ENCODE results near the gene LARP1B. TPM values are rescaled to one million over a fixed set of nuclear protein-coding genes. Genes with fewer than 3 reads are reported as not detected.

The LARP1B gene
- 16.8 and 18.5 TPM in 2 replicates for total RNA-seq
- polyA plus RNA-seq, result 13.6 and 17.1 TPM in 2 replicates
- polyA plus RNA-seq (2012), result 11.3 and 11.8 TPM in 2 replicates
- polyA minus RNA-seq (ENCODE audit: low replicate concordance), result 1.3 and 4.7 TPM in 2 replicates

DNA sequence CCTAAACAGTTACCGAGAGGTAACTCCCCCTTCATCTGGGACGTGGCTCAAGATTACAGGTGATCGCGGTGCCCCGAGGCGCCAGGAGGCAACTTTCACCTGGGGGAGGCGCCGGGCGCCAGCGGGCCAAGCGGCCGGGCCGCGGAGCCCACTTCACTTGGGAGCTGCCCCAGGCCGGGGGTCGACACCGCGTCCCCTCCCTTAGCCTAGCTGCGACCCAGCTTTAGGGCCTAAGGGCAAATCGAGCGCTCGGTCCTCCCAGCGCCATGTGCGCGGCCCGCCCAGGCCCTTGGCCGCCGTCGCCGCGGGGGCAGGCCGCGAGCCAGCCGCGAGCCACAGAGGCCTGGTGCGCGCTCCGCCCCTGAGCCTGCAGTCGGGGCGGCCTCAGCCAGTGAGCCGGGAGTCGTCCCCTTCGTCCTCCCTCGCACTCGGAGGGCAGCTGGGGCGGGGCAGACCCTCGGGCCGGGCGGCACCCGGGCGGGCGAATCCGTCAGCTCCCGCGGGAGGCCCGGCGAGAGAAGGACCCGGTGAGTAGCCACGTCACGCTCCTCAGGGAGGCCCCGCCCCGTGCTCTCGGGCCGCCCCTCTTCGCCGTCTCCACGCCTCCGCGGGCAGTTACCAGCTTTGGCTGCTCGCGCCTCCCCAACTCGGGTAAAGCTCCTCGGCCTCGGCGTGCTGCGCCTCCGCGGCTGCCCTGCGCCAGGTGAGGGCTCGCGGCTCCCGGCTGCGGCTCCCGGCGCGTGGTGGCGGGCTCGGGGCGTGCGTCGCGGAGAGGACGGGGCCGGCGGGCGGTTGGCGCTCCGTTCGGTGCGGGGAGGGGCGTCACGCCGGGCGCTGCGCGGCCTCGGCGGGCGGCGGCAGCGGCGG, at the start of gene LARP1B:
Gene LARP1B (plus strand): TSS at position 614 of the 867 bp plus-strand sequence. CDS start 13,640 bp downstream, outside the sequence.
- TF ChIP-seq EZH2 (IDR thresholded peaks at IDR 0.05; ENCODE audit: low read length, missing control alignments), result no peak
- TF ChIP-seq, protein P1, sequence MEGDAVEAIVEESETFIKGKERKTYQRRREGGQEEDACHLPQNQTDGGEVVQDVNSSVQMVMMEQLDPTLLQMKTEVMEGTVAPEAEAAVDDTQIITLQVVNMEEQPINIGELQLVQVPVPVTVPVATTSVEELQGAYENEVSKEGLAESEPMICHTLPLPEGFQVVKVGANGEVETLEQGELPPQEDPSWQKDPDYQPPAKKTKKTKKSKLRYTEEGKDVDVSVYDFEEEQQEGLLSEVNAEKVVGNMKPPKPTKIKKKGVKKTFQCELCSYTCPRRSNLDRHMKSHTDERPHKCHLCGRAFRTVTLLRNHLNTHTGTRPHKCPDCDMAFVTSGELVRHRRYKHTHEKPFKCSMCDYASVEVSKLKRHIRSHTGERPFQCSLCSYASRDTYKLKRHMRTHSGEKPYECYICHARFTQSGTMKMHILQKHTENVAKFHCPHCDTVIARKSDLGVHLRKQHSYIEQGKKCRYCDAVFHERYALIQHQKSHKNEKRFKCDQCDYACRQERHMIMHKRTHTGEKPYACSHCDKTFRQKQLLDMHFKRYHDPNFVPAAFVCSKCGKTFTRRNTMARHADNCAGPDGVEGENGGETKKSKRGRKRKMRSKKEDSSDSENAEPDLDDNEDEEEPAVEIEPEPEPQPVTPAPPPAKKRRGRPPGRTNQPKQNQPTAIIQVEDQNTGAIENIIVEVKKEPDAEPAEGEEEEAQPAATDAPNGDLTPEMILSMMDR (conservative IDR thresholded peaks at IDR 0.05 in 1 of 2, IDR thresholded peaks at IDR 0.05 in 1 of 2; ENCODE audit: low read depth in 1 of 2, low read length in 2 of 2), result no peak
- Histone ChIP-seq H3K27me3 (ENCODE audit: control insufficient read depth, insufficient read depth, low read length) (no peaks in the 10 kb centered on the region), H3K79me2 (ENCODE audit: control insufficient read depth, insufficient read depth, low read length) (peaks cover 34% of the 10 kb centered on the region), H3K9me3 (ENCODE audit: control insufficient read depth, insufficient read depth, low read depth, low read length) (no peaks in the 10 kb centered on the region), H3K4me1 (ENCODE audit: control insufficient read depth, extremely low read depth, insufficient read depth, low read length) (peaks cover 2% of the 10 kb centered on the region), H3K4me2 (ENCODE audit: extremely low read depth, insufficient read depth, low read length) (peak within 1 kb of the TSS; percentile 88), H3K9ac (ENCODE audit: insufficient read depth, low read length) (peak within 1 kb of the TSS; percentile 98), H3K36me3 (ENCODE audit: control insufficient read depth, insufficient read depth, low read length) (no peaks in the 10 kb centered on the region), H2AFZ (ENCODE audit: low read length) (peak within 1 kb of the TSS; percentile 87), H3K27ac (ENCODE audit: insufficient read depth, low read length) (peak within 1 kb of the TSS; percentile 93), H3K4me3 (replicated peaks in 1 of 4; ENCODE audit: control extremely low read depth in 1 of 4, insufficient read depth in 1 of 4, low read depth in 3 of 4, low read length in 4 of 4) (peak within 1 kb of the TSS; percentile 67 to 87 (median 76)), H4K20me1 (ENCODE audit: control insufficient read depth, extremely low read depth, insufficient read depth, low read length) (no peaks in the 10 kb centered on the region)
- DNase-seq (ENCODE audit: low read depth in 2 of 2), result peak; percentile 97

DNA sequence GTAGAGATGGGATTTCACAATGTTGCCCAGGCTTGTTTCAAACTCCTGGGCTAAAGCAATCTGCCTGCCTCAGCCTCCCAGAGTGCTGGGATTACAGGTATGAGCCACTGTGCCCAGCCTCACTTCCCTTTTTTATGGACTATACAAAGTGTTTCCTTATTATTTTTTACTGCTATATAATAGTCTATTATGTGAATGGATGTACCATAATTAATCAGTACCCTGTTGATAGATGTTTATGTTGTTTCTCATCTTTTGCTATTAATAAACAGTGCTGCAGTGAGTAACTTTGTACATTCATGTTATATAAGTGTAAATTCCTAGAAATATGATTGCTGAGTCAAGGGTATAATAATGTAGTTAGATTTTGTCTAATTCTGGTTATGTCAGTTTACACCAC, 35.8 kb upstream of the LARP1B start:
- Histone ChIP-seq H3K4me2 (ENCODE audit: extremely low read depth, insufficient read depth, low read length) (no peak overlapping the region), H3K4me1 (ENCODE audit: control insufficient read depth, extremely low read depth, insufficient read depth, low read length) (no peaks in the 10 kb centered on the region), H4K20me1 (ENCODE audit: control insufficient read depth, extremely low read depth, insufficient read depth, low read length) (no peaks in the 10 kb centered on the region), H3K27ac (ENCODE audit: insufficient read depth, low read length) (no peak overlapping the region), H3K27me3 (ENCODE audit: control insufficient read depth, insufficient read depth, low read length) (no peaks in the 10 kb centered on the region), H3K9ac (ENCODE audit: insufficient read depth, low read length) (no peak overlapping the region), H3K79me2 (ENCODE audit: control insufficient read depth, insufficient read depth, low read length) (no peaks in the 10 kb centered on the region), H2AFZ (ENCODE audit: low read length) (no peak overlapping the region), H3K36me3 (ENCODE audit: control insufficient read depth, insufficient read depth, low read length) (peaks cover 2% of the 10 kb centered on the region), H3K9me3 (ENCODE audit: control insufficient read depth, insufficient read depth, low read depth, low read length) (no peaks in the 10 kb centered on the region), H3K4me3 (replicated peaks in 1 of 4; ENCODE audit: control extremely low read depth in 1 of 4, insufficient read depth in 1 of 4, low read depth in 3 of 4, low read length in 4 of 4) (no peak overlapping the region)
- TF ChIP-seq EZH2 (IDR thresholded peaks at IDR 0.05; ENCODE audit: low read length, missing control alignments), result no peak
- TF ChIP-seq, protein P1 (conservative IDR thresholded peaks at IDR 0.05 in 1 of 2, IDR thresholded peaks at IDR 0.05 in 1 of 2; ENCODE audit: low read depth in 1 of 2, low read length in 2 of 2), result no peak
- DNase-seq (ENCODE audit: low read depth in 2 of 2), result no peak

DNA sequence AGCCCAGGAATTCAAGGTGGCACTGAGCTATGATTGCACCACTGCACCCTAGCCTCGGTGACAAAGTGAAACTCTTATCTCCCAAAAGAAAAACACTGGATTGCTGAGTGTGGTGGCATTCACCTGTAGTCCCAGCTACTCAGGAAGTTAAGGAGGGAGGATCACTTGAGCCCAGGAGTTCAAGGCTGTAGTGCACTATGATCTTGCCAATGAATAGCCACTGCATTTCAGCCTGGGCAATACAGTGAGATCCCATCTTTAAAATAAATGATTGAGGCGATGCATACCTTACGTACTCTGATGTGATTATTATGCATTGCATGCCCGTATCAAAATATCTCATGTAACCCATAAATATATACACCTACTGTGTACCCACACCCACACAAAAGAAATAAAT, 31.2 kb upstream of the LARP1B start:
- DNase-seq (ENCODE audit: low read depth in 2 of 2), result no peak
- TF ChIP-seq, protein P1 (conservative IDR thresholded peaks at IDR 0.05 in 1 of 2, IDR thresholded peaks at IDR 0.05 in 1 of 2; ENCODE audit: low read depth in 1 of 2, low read length in 2 of 2), result no peak
- TF ChIP-seq EZH2 (IDR thresholded peaks at IDR 0.05; ENCODE audit: low read length, missing control alignments), result no peak
- Histone ChIP-seq H2AFZ (ENCODE audit: low read length) (no peak overlapping the region), H3K27ac (ENCODE audit: insufficient read depth, low read length) (no peak overlapping the region), H3K4me1 (ENCODE audit: control insufficient read depth, extremely low read depth, insufficient read depth, low read length) (no peaks in the 10 kb centered on the region), H3K79me2 (ENCODE audit: control insufficient read depth, insufficient read depth, low read length) (no peaks in the 10 kb centered on the region), H4K20me1 (ENCODE audit: control insufficient read depth, extremely low read depth, insufficient read depth, low read length) (no peaks in the 10 kb centered on the region), H3K9me3 (ENCODE audit: control insufficient read depth, insufficient read depth, low read depth, low read length) (no peaks in the 10 kb centered on the region), H3K36me3 (ENCODE audit: control insufficient read depth, insufficient read depth, low read length) (no peaks in the 10 kb centered on the region), H3K4me3 (replicated peaks in 1 of 4; ENCODE audit: control extremely low read depth in 1 of 4, insufficient read depth in 1 of 4, low read depth in 3 of 4, low read length in 4 of 4) (no peak overlapping the region), H3K27me3 (ENCODE audit: control insufficient read depth, insufficient read depth, low read length) (no peaks in the 10 kb centered on the region), H3K9ac (ENCODE audit: insufficient read depth, low read length) (no peak overlapping the region), H3K4me2 (ENCODE audit: extremely low read depth, insufficient read depth, low read length) (no peak overlapping the region)

Measured in fibroblast of lung (primary cell).